HepG2 (cell line): ENCODE results near the gene COG5.

Source experiments
- CTCF ChIP-seq: sonication (generic); formaldehyde crosslinking; IDR thresholded peaks from 2 replicates; pipeline ENCODE4 v1.5.0; 2020; ENCODE audit warnings: mild to moderate bottlenecking, missing genetic modification reagents, moderate library complexity
- GMEB1 ChIP-seq: sonication (generic); formaldehyde crosslinking; IDR thresholded peaks from 2 replicates; pipeline ENCODE4 v1.5.1; 2020; ENCODE audit warnings: missing genetic modification reagents, mild to moderate bottlenecking, borderline replicate concordance
- HNRNPUL1 ChIP-seq: fragments of 200-400 bp; formaldehyde crosslinking; IDR thresholded peaks from 2 replicates; pipeline ENCODE4 v1.6.1; 2017; ENCODE audit warnings: low read depth, mild to moderate bottlenecking, low read length, moderate library complexity
- JUND ChIP-seq: sonication (generic); formaldehyde crosslinking; IDR thresholded peaks from 2 replicates; pipeline ENCODE4 v1.8.0; 2022; ENCODE audit warnings: mild to moderate bottlenecking, missing genetic modification reagents
- NR3C1 ChIP-seq: sonication (generic); formaldehyde crosslinking; IDR thresholded peaks from 2 replicates; pipeline ENCODE4 v1.4.0; 2020; ENCODE audit warnings: missing genetic modification reagents
- PREB ChIP-seq: sonication (generic); formaldehyde crosslinking; IDR thresholded peaks from 2 replicates; pipeline ENCODE4 v1.4.0; 2020; ENCODE audit warnings: missing genetic modification reagents
- TAF1 ChIP-seq: sonication (generic); formaldehyde crosslinking; IDR thresholded peaks from 2 replicates; pipeline ENCODE4 v1.4.0; 2020; ENCODE audit warnings: missing genetic modification reagents
- TARDBP ChIP-seq: sonication (generic); formaldehyde crosslinking; IDR thresholded peaks from 2 replicates; pipeline ENCODE4 v1.8.0; 2022; ENCODE audit warnings: mild to moderate bottlenecking, missing genetic modification reagents
- YY1 ChIP-seq: IDR thresholded peaks from 2 replicates; pipeline ENCODE4 v1.6.1; 2011; ENCODE audit warnings: low read length, low read depth, moderate library complexity, mild to moderate bottlenecking; ENCODE audit not compliant: insufficient read depth, insufficient replicate concordance

GRCh38 chr7:107588529-107589130 is 24.9 kb upstream of the COG5 start:
- TF ChIP-seq CTCF (CRISPR knock-in tag) (no peak), JUND (no peak), TARDBP (CRISPR knock-in tag) (no peak), YY1 (no peak), PREB (no peak), NR3C1 (no peak), GMEB1 (CRISPR knock-in tag) (no peak), HNRNPUL1 (no peak), TAF1 (CRISPR knock-in tag) (no peak)
